IMR-90 (cell line): ENCODE measurements around the gene PSMG3. TPM values are rescaled to one million over a fixed set of nuclear protein-coding genes. Genes with fewer than 3 reads are reported as not detected.

Experiments
- ATAC-seq: fragments of 200-7000 bp; cut with Tn5 transposase; 2 replicates; pipeline ENCODE4 v1.9.1; 2020; ENCODE audit warnings: low read depth, mild to moderate bottlenecking, moderate library complexity
- BruUV-seq: library from RNA; stranded (reverse); fragments of 400-500 nt; replicated peaks from 2 replicates; lab custom pipeline; 2021; lab: Mats Ljungman, UMichigan
- CTCF ChIA-PET: fragments of 300-600 bp; formaldehyde crosslinking; extraction: SDS; loops from one replicate; lab custom pipeline; 2021; ENCODE audit warnings: antibody characterized with exemption; lab: Yijun Ruan, JAX
- POLR2A ChIA-PET: fragments of 300-600 bp; sonication (Branson Sonifier 250); formaldehyde crosslinking; loops from one replicate; lab custom pipeline; 2022; ENCODE audit warnings: antibody characterized with exemption; ENCODE audit not compliant: unreplicated experiment; lab: Charles Lee
- DNase-seq: peaks from one replicate; pipeline ENCODE4 v3.0.0; 2013
- H2AFZ ChIP-seq: replicated peaks from 2 replicates; pipeline ENCODE3; 2013; ENCODE audit warnings: low read length, mild to moderate bottlenecking; ENCODE audit not compliant: poor library complexity
- H2AK5ac ChIP-seq: 2 replicates; pipeline ENCODE4 v1.6.1; 2013; ENCODE audit warnings: low read depth, low read length, inconsistent platforms
- H2AK9ac ChIP-seq: replicated peaks from 2 replicates; pipeline ENCODE3; 2013; ENCODE audit warnings: mild to moderate bottlenecking, low read depth, low read length, moderate library complexity; ENCODE audit not compliant: poor library complexity
- H2BK120ac ChIP-seq: 2 replicates; pipeline ENCODE4 v1.6.1; 2013; ENCODE audit warnings: low read depth, low read length, inconsistent platforms
- H2BK15ac ChIP-seq: 3 replicates; pipeline ENCODE4 v1.6.1; 2013; ENCODE audit warnings: low read depth, low read length, inconsistent platforms
- H2BK20ac ChIP-seq: 2 replicates; pipeline ENCODE4 v1.6.1; 2013; ENCODE audit warnings: low read depth, mild to moderate bottlenecking, inconsistent platforms, low read length, moderate library complexity
- H2BK5ac ChIP-seq: 2 replicates; pipeline ENCODE4 v1.6.1; 2013; ENCODE audit warnings: mild to moderate bottlenecking, low read depth, low read length, inconsistent platforms; ENCODE audit not compliant: poor library complexity, severe bottlenecking
- H3K14ac ChIP-seq: replicated peaks from 2 replicates; pipeline ENCODE4 v1.6.1; 2013; ENCODE audit warnings: low read depth, low read length, inconsistent platforms
- H3K18ac ChIP-seq: 2 replicates; pipeline ENCODE4 v1.6.1; 2013; ENCODE audit warnings: low read depth, low read length, control low read depth
- H3K23ac ChIP-seq: 2 replicates; pipeline ENCODE4 v1.6.1; 2013; ENCODE audit warnings: low read depth, low read length, inconsistent platforms
- H3K27ac ChIP-seq: 2 replicates; pipeline ENCODE4 v1.5.1; 2013; ENCODE audit warnings: mild to moderate bottlenecking, control low read depth, low read length; ENCODE audit not compliant: insufficient read depth
- H3K27me3 ChIP-seq: 2 replicates; pipeline ENCODE4 v1.6.1; 2013; ENCODE audit warnings: low read length; ENCODE audit not compliant: control insufficient read depth, insufficient read depth
- H3K36me3 ChIP-seq: 2 replicates; pipeline ENCODE4 v1.6.1; 2013; ENCODE audit warnings: low read length, mixed read lengths; ENCODE audit not compliant: control insufficient read depth, insufficient read depth
- H3K4ac ChIP-seq: 2 replicates; pipeline ENCODE4 v1.6.1; 2013; ENCODE audit warnings: low read depth, low read length, inconsistent platforms
- H3K4me1 ChIP-seq: 2 replicates; pipeline ENCODE4 v1.6.1; 2013; ENCODE audit warnings: low read length, mixed read lengths; ENCODE audit not compliant: control insufficient read depth, insufficient read depth
- H3K4me2 ChIP-seq: 2 replicates; pipeline ENCODE4 v1.6.1; 2013; ENCODE audit warnings: low read depth, mild to moderate bottlenecking, control low read depth, low read length, moderate library complexity
- H3K4me3 ChIP-seq: 2 replicates; pipeline ENCODE4 v1.5.1; 2013; ENCODE audit warnings: low read depth, mild to moderate bottlenecking, control low read depth, low read length, moderate library complexity; ENCODE audit not compliant: insufficient read depth
- H3K56ac ChIP-seq: 2 replicates; pipeline ENCODE4 v1.6.1; 2013; ENCODE audit warnings: low read length, inconsistent platforms; ENCODE audit not compliant: insufficient read depth; ENCODE audit errors: extremely low read depth
- H3K79me1 ChIP-seq, 2 experiments: 2 replicates each; pipeline ENCODE4 v1.6.1; 2013; ENCODE audit warnings: low read length in 2 of 2, inconsistent platforms in 1 of 2, low read depth in 1 of 2
- H3K9ac ChIP-seq: 2 replicates; pipeline ENCODE4 v1.6.1; 2013; ENCODE audit warnings: low read depth, low read length, control low read depth
- H3K9me1 ChIP-seq: 2 replicates; pipeline ENCODE4 v1.6.1; 2013; ENCODE audit warnings: low read length, inconsistent platforms; ENCODE audit not compliant: insufficient read depth
- H3K9me3 ChIP-seq: 2 replicates; pipeline ENCODE4 v1.6.1; 2013; ENCODE audit warnings: low read length; ENCODE audit not compliant: control insufficient read depth, insufficient read depth
- H4K20me1 ChIP-seq: 2 replicates; pipeline ENCODE4 v1.6.1; 2013; ENCODE audit warnings: low read length, inconsistent platforms; ENCODE audit not compliant: insufficient read depth
- H4K5ac ChIP-seq: 2 replicates; pipeline ENCODE4 v1.6.1; 2013; ENCODE audit warnings: mild to moderate bottlenecking, low read depth, low read length, control low read depth
- H4K8ac ChIP-seq, 2 experiments: 2 replicates each; pipeline ENCODE4 v1.6.1; 2013; ENCODE audit warnings: low read depth in 2 of 2, low read length in 2 of 2, control low read depth in 1 of 2, inconsistent platforms in 1 of 2
- H4K91ac ChIP-seq: 2 replicates; pipeline ENCODE4 v1.6.1; 2013; ENCODE audit warnings: low read depth, low read length, inconsistent platforms; ENCODE audit not compliant: insufficient read depth
- CHD1 ChIP-seq: IDR thresholded peaks from 2 replicates; pipeline ENCODE4 v1.6.1; 2012; ENCODE audit warnings: low read depth, low read length, improper control_type of control experiment
- FOS ChIP-seq: fragments of 150-350 bp; IDR thresholded peaks from 2 replicates; pipeline ENCODE4 v1.6.1; 2016; ENCODE audit warnings: low read depth, low read length
- MAFK ChIP-seq: IDR thresholded peaks from 2 replicates; pipeline ENCODE4 v1.6.1; 2012; ENCODE audit warnings: low read depth, low read length, improper control_type of control experiment
- NFE2L2 ChIP-seq: fragments of 150-350 bp; IDR thresholded peaks from 2 replicates; pipeline ENCODE4 v1.6.1; 2016; ENCODE audit warnings: low read depth, mild to moderate bottlenecking, low read length
- WGBS, 2 experiments: methylation state at CpG; one replicate each; pipeline versions ENCODE4 v1.1.5 to v1.1.7; 2013; ENCODE audit warnings: missing lambda C conversion rate in 2 of 2; ENCODE audit not compliant: insufficient read length in 1 of 2; ENCODE audit errors: extremely low coverage in 2 of 2; 5-methylcytosine and 5-hydroxymethylcytosine counted together
- dilution Hi-C: fragments of 300-500 bp; cut with HindIII; formaldehyde crosslinking; loops from one replicate; pipeline ENCODE4 v1.14.3; 2018; ENCODE audit warnings: low sequenced_read_pairs; ENCODE audit not compliant: unreplicated experiment
- in situ Hi-C: fragments of 300-500 bp; cut with MboI; formaldehyde crosslinking; loops from 3 replicates; pipeline ENCODE4 v1.14.3; 2019; ENCODE audit warnings: low sequenced_read_pairs, inconsistent platforms, mixed read lengths
- intact Hi-C: fragments of 100-400 bp; cut with micrococcal nuclease; formaldehyde crosslinking; loops from 2 replicates; pipeline ENCODE4 v1.10.0; 2022
- polyA plus RNA-seq, 3 experiments: library from polyadenylated mRNA; depleted of rRNA; stranded (reverse); fragments of >200 nt; gene quantifications; 2 replicates each; pipeline ENCODE4 v1.2.3, GENCODE V29; 2012; ENCODE audit warnings: low replicate concordance in 1 of 3
- total RNA-seq: library from RNA; depleted of rRNA; stranded (reverse); fragments of >200 nt; gene quantifications from 2 replicates; pipeline ENCODE4 v1.2.3, GENCODE V29; 2012
- TF ChIP-seq, protein P1 (sequence below): fragments of 150-350 bp; IDR thresholded peaks from 2 replicates; pipeline ENCODE4 v1.6.1; 2017; ENCODE audit warnings: mild to moderate bottlenecking, antibody characterized with exemption, low read length, low read depth

PSMG3 gene
- total and polyA plus RNA-seq, 2 of the 4 experiments (the other 2 are of a cell fraction), result 37.3 to 54.1 TPM

DNA sequence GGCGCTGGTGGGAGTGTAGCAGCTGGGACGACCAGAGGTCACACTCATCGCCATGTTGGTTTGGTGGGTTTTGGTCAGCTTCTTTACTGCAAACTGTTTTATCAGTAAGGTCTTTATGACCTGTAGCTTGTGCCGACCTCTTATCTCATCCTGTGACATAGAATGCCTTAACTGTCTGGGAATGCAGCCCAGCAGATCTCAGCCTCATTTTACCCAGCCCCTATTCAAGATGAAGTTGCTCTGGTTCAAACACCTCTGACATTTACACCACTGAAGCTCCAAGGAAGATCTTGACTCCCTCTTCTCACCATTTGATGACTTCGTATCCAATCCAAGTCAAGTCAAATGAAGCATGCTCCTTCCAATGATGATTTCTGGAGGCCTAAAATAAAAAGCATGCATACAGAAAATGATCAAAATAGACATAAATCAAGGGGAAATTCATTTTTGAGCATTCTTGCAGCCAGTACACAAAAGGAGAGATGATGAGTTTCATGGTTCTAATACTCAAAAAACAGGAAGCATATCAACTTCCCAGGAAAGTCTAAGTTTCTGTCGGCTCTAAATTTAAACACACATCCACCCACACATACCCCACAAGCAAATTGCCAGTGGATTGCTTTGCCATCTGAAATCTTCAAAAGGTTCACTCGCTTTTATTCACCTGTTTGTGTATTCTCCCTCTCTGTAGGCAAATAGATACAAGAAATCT is 2.4 kb upstream of the PSMG3 start (continued):
- TF ChIP-seq, protein P1, sequence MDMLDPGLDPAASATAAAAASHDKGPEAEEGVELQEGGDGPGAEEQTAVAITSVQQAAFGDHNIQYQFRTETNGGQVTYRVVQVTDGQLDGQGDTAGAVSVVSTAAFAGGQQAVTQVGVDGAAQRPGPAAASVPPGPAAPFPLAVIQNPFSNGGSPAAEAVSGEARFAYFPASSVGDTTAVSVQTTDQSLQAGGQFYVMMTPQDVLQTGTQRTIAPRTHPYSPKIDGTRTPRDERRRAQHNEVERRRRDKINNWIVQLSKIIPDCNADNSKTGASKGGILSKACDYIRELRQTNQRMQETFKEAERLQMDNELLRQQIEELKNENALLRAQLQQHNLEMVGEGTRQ, result no peak
- TF ChIP-seq MAFK, result no peak
- no peak for TF ChIP-seq FOS
- no peak for TF ChIP-seq NFE2L2

DNA sequence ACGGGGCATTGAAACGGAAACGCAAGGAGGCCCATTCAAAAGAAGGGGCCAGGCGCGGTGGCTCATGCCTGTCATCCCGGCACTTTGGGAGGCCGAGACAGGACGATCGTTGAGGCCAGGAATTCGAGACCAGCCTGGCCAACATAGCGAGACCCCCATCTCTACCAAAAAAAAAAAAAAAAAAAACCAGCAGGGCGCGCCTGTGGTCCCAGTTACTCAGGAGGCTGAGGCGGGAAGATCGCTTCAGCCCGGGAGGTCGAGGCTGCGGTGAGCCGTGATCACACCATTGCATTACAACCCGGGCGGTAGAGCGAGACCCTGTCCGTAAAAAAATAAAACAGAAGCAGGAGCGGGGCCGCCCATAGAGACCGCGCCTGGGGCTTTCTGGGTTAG is 396 bp downstream of the PSMG3 start:
- CTCF ChIA-PET, result no interaction called here
- H2BK20ac ChIP-seq, result no peak overlapping the region

More for the DNA sequence above, 396 bp downstream of the PSMG3 start:
- peak overlapping the region; percentile 78 for H3K4ac ChIP-seq
- peak overlapping the region; percentile 87 for H2AK9ac ChIP-seq
- peaks cover 17% of the 10 kb centered on the region for H3K9me1 ChIP-seq
- H3K4me3 ChIP-seq, result peak overlapping the region; percentile 92
- peak overlapping the region; percentile 13; the same call in 1 of the 2 replicates for H3K23ac ChIP-seq
- peaks cover 25 to 55% of the 10 kb centered on the region in 2 experiments; a peak in 3 of 4 replicates for H3K79me1 ChIP-seq
- peaks cover 14% of the 10 kb centered on the region for H3K4me1 ChIP-seq
- H3K4me2 ChIP-seq, result peak overlapping the region; percentile 75
- H3K9me3 ChIP-seq, result no peaks in the 10 kb centered on the region
- no peak overlapping the region for H2BK120ac ChIP-seq
- peak overlapping the region; percentile 97 for H2AFZ ChIP-seq
- H4K20me1 ChIP-seq, result no peaks in the 10 kb centered on the region; the same call in 1 of the 2 replicates
- no TSS peak for BruUV-seq
- WGBS, 2 experiments, result 0% methylated on average over 1 of the region's 27 CpGs; no CpG with 5 or more reads in 1 of the 2 experiments
- peak; percentile 18; the same call in 1 of the 2 replicates for TF ChIP-seq CHD1
- no peak for TF ChIP-seq NFE2L2
- no peak for TF ChIP-seq MAFK
- H3K56ac ChIP-seq, result no peak overlapping the region
- H3K27me3 ChIP-seq, result no peaks in the 10 kb centered on the region
- peak overlapping the region; percentile 77 for H4K91ac ChIP-seq
- H4K5ac ChIP-seq, result peak overlapping the region; percentile 62; the same call in 1 of the 2 replicates
- ATAC-seq (no peak), DNase-seq (no peak)
- no peak overlapping the region for H3K18ac ChIP-seq
- dilution Hi-C loops (no loop called here), intact Hi-C loops (no loop called here), in situ Hi-C loops (no loop called here)
- peak overlapping the region; percentile 83 for H2AK5ac ChIP-seq
- peak overlapping the region; percentile 77 for H2BK5ac ChIP-seq
- peak overlapping the region; percentile 91 for H3K9ac ChIP-seq
- POLR2A ChIA-PET, result no interaction called here
- H3K36me3 ChIP-seq, result peaks cover 15% of the 10 kb centered on the region
- H3K27ac ChIP-seq, result peak overlapping the region; percentile 85
- peak overlapping the region; percentile 80 to 98; a peak in 3 of 4 replicates for H4K8ac ChIP-seq
- H2BK15ac ChIP-seq, result no peak overlapping the region
- 0 out of 2 replicates have a peak overlapping the region, but pooled peaks have one; percentile 83 for H3K14ac ChIP-seq
